Astrocyte (in vitro differentiated cells and primary cell): ENCODE measurements around the gene ZNF420. TPM values are rescaled to one million over a fixed set of nuclear protein-coding genes. Genes with fewer than 3 reads are reported as not detected.
"Not testable (repeated sequence)": the region's sequence is repeated elsewhere in the genome, so short reads cannot be mapped to it uniquely, and the experiment has no call there.

Source experiments
- DNase-seq: peaks from one replicate; pipeline ENCODE4 v3.0.0-alpha.2; 2010; ENCODE audit warnings: low read depth
- FAIRE-seq: peaks from 2 replicates; lab custom pipeline; 2011; peaks lifted over from hg19 to GRCh38; lab: Jason Lieb, UNC
- H2AFZ ChIP-seq: 2 replicates; pipeline ENCODE4 v1.6.0; 2012; ENCODE audit warnings: low read depth, low read length, inconsistent platforms
- H3K27ac ChIP-seq: 2 replicates; pipeline ENCODE4 v1.5.1; 2011; ENCODE audit warnings: low read depth, low read length, inconsistent platforms
- H3K27me3 ChIP-seq: 2 replicates; pipeline ENCODE4 v1.6.0; 2011; ENCODE audit warnings: low read length, inconsistent platforms; ENCODE audit not compliant: insufficient read depth
- H3K36me3 ChIP-seq: 2 replicates; pipeline ENCODE4 v1.5.1; 2011; ENCODE audit warnings: low read length, inconsistent platforms; ENCODE audit not compliant: insufficient read depth
- H3K4me1 ChIP-seq: 2 replicates; pipeline ENCODE4 v1.5.1; 2011; ENCODE audit warnings: low read length, inconsistent platforms; ENCODE audit not compliant: insufficient read depth
- H3K4me2 ChIP-seq: 2 replicates; pipeline ENCODE4 v1.6.0; 2012; ENCODE audit warnings: low read length, inconsistent platforms
- H3K4me3 ChIP-seq: 2 replicates; pipeline ENCODE4 v1.5.1; 2011; ENCODE audit warnings: low read depth, mild to moderate bottlenecking, low read length, inconsistent platforms; ENCODE audit not compliant: insufficient read depth
- H3K79me2 ChIP-seq: 2 replicates; pipeline ENCODE4 v1.6.0; 2012; ENCODE audit warnings: mild to moderate bottlenecking, low read length, inconsistent platforms; ENCODE audit not compliant: insufficient read depth
- H3K9ac ChIP-seq: 2 replicates; pipeline ENCODE4 v1.6.0; 2012; ENCODE audit warnings: mild to moderate bottlenecking, low read length, inconsistent platforms
- H3K9me3 ChIP-seq: 2 replicates; pipeline ENCODE4 v1.5.1; 2012; ENCODE audit warnings: low read depth, mild to moderate bottlenecking, low read length, inconsistent platforms; ENCODE audit not compliant: insufficient read depth
- H4K20me1 ChIP-seq: 2 replicates; pipeline ENCODE4 v1.6.0; 2012; ENCODE audit warnings: low read length, inconsistent platforms; ENCODE audit not compliant: insufficient read depth
- H3K27ac Mint-ChIP-seq: one replicate; pipeline ENCODE4 v1.8.0; 2021; ENCODE audit warnings: mild to moderate bottlenecking, mixed read lengths; ENCODE audit not compliant: unreplicated experiment
- H3K27me3 Mint-ChIP-seq: one replicate; pipeline ENCODE4 v1.8.0; 2021; ENCODE audit warnings: low read depth, mixed read lengths; ENCODE audit not compliant: unreplicated experiment
- H3K36me3 Mint-ChIP-seq: one replicate; pipeline ENCODE4 v1.8.0; 2021; ENCODE audit warnings: low read depth, mixed read lengths; ENCODE audit not compliant: unreplicated experiment
- H3K4me1 Mint-ChIP-seq: one replicate; pipeline ENCODE4 v1.8.0; 2021; ENCODE audit warnings: low read depth, mixed read lengths; ENCODE audit not compliant: unreplicated experiment
- H3K4me3 Mint-ChIP-seq: one replicate; pipeline ENCODE4 v1.8.0; 2021; ENCODE audit warnings: mild to moderate bottlenecking, moderate library complexity, mixed read lengths; ENCODE audit not compliant: unreplicated experiment
- H3K9me3 Mint-ChIP-seq: one replicate; pipeline ENCODE4 v1.8.0; 2021; ENCODE audit warnings: mild to moderate bottlenecking, mixed read lengths; ENCODE audit not compliant: unreplicated experiment
- CTCF ChIP-seq: IDR thresholded peaks from 2 replicates; pipeline ENCODE4 v1.5.1; 2011; ENCODE audit warnings: low read depth, mild to moderate bottlenecking, inconsistent platforms, low read length, moderate library complexity; ENCODE audit not compliant: insufficient read depth
- EZH2 ChIP-seq: IDR thresholded peaks from 2 replicates; pipeline ENCODE4 v1.6.1; 2012; ENCODE audit warnings: mild to moderate bottlenecking, low read length, inconsistent platforms; ENCODE audit not compliant: insufficient read depth
- total RNA-seq: library from RNA; stranded (reverse); gene quantifications from 2 replicates; pipeline ENCODE4 v1.2.1, GENCODE V29; 2021

The ZNF420 gene
- total RNA-seq, 1 donor from 2014 or later: 8.1 TPM

- Histone ChIP-seq H3K4me1 (peaks cover 4% of the 10 kb centered on the region), H3K4me2 (no peak overlapping the region), H3K27me3 (no peaks in the 10 kb centered on the region), H3K79me2 (peaks cover 8% of the 10 kb centered on the region), H3K36me3 (no peaks in the 10 kb centered on the region), H3K9me3 (no peaks in the 10 kb centered on the region), H2AFZ (no peak overlapping the region), H4K20me1 (no peaks in the 10 kb centered on the region), H3K27ac (no peak overlapping the region), H3K4me3 (no peak overlapping the region), H3K9ac (no peak overlapping the region)
- no peak for FAIRE-seq
- H3K4me3 Mint-ChIP-seq: no peak overlapping the region
- no peak for TF ChIP-seq EZH2
- no peak for TF ChIP-seq CTCF
- no peak overlapping the region for H3K27ac Mint-ChIP-seq
- H3K4me1 Mint-ChIP-seq: peaks cover 3% of the 10 kb centered on the region
- H3K27me3 Mint-ChIP-seq: no peaks in the 10 kb centered on the region
- H3K9me3 Mint-ChIP-seq: peaks cover 2% of the 10 kb centered on the region
- no peak for DNase-seq
- no peaks in the 10 kb centered on the region for H3K36me3 Mint-ChIP-seq
Measured at GRCh38 chr19:37074111-37074510, 4.1 kb upstream of the ZNF420 start.

GRCh38 chr19:37074819-37075362, 3.3 kb upstream of the ZNF420 start:
- H3K36me3 ChIP-seq: no peaks in the 10 kb centered on the region
- no peaks in the 10 kb centered on the region for H3K36me3 Mint-ChIP-seq
- peaks cover 16% of the 10 kb centered on the region for H3K79me2 ChIP-seq
- no peak overlapping the region for H3K27ac ChIP-seq
- FAIRE-seq (no peak), DNase-seq (no peak)
- H3K4me2 ChIP-seq: no peak overlapping the region
- H3K27me3 ChIP-seq: no peaks in the 10 kb centered on the region
- H3K27me3 Mint-ChIP-seq: no peaks in the 10 kb centered on the region
- H3K9me3 Mint-ChIP-seq: peaks cover 5% of the 10 kb centered on the region
- no peaks in the 10 kb centered on the region for H4K20me1 ChIP-seq
- peaks cover 3% of the 10 kb centered on the region for H3K4me1 Mint-ChIP-seq
- no peak overlapping the region for H3K9ac ChIP-seq
- no peak overlapping the region for H3K27ac Mint-ChIP-seq
- no peak overlapping the region for H3K4me3 ChIP-seq
- H2AFZ ChIP-seq: no peak overlapping the region
- H3K4me3 Mint-ChIP-seq: no peak overlapping the region
- TF ChIP-seq EZH2: no peak
- TF ChIP-seq CTCF: no peak
- peaks cover 6% of the 10 kb centered on the region for H3K4me1 ChIP-seq
- H3K9me3 ChIP-seq: no peaks in the 10 kb centered on the region

GRCh38 chr19:37076524-37076923, 1.7 kb upstream of the ZNF420 start:
- H3K9me3 Mint-ChIP-seq: not testable (repeated sequence)

More at GRCh38 chr19:37076524-37076923, 1.7 kb upstream of the ZNF420 start:
- not testable (repeated sequence) for H3K4me2 ChIP-seq, FAIRE-seq, H3K27me3 ChIP-seq, H3K27ac ChIP-seq, H3K9me3 ChIP-seq, H3K36me3 Mint-ChIP-seq, H3K4me1 Mint-ChIP-seq, H3K27me3 Mint-ChIP-seq, H2AFZ ChIP-seq, H3K9ac ChIP-seq, H3K4me1 ChIP-seq, DNase-seq, H4K20me1 ChIP-seq, H3K4me3 ChIP-seq, H3K27ac Mint-ChIP-seq, H3K4me3 Mint-ChIP-seq, H3K36me3 ChIP-seq
- peaks cover 20% of the 10 kb centered on the region for H3K79me2 ChIP-seq
